Spleen (tissue), 11 donors: ENCODE results near the gene ARHGAP5. TPM values are rescaled to one million over a fixed set of nuclear protein-coding genes. Genes with fewer than 3 reads are reported as not detected.

ENCODE experiments used
- DNase-seq: peaks from one replicate; pipeline ENCODE4 v3.0.0-alpha.2; 2020
- H3K27ac ChIP-seq, 8 donors: fragments of 200-600 bp; sonication (generic) in 7 of 8; 1 replicate in 4 of 8; 2 replicates in 4 of 8; pipeline versions ENCODE4 v1.5.0 to v1.8.0; 2016 to 2021; ENCODE audit warnings: inconsistent platforms in 4 of 8, mild to moderate bottlenecking in 4 of 8, moderate library complexity in 1 of 8
- H3K27me3 ChIP-seq, 7 donors: fragments of 200-600 bp; sonication (generic) in 6 of 7; replicated peaks in 1 of 7; 1 replicate in 4 of 7; 2 replicates in 3 of 7; pipeline versions ENCODE4 v1.5.0 to v1.8.0; 2016 to 2021; ENCODE audit warnings: inconsistent platforms in 3 of 7, mild to moderate bottlenecking in 1 of 7
- H3K36me3 ChIP-seq, 6 donors: fragments of 200-600 bp; sonication (generic) in 5 of 6; 1 replicate in 4 of 6; 2 replicates in 2 of 6; pipeline versions ENCODE4 v1.5.0 to v1.8.0; 2016 to 2021; ENCODE audit warnings: inconsistent platforms in 2 of 6
- H3K4me1 ChIP-seq, 6 donors: fragments of 200-600 bp; sonication (generic) in 5 of 6; 1 replicate in 3 of 6; 2 replicates in 3 of 6; pipeline versions ENCODE4 v1.5.0 to v1.8.0; 2016 to 2021; ENCODE audit warnings: inconsistent platforms in 3 of 6
- H3K4me3 ChIP-seq, 8 donors: fragments of 200-600 bp; sonication (generic) in 7 of 8; 1 replicate in 4 of 8; 2 replicates in 4 of 8; pipeline versions ENCODE4 v1.5.0 to v1.8.0; 2016 to 2021; ENCODE audit warnings: inconsistent platforms in 4 of 8, mild to moderate bottlenecking in 4 of 8, moderate library complexity in 2 of 8
- H3K9me3 ChIP-seq, 8 donors: fragments of 200-600 bp; sonication (generic) in 7 of 8; 1 replicate in 4 of 8; 2 replicates in 4 of 8; pipeline versions ENCODE4 v1.5.0 to v1.8.0; 2016 to 2021; ENCODE audit warnings: inconsistent platforms in 4 of 8
- CTCF ChIP-seq, 11 experiments: fragments of 200-600 bp in 7 of 11; fragments of 450-650 bp in 4 of 11; sonication (generic) in 4 of 11; IDR thresholded peaks in 8 of 11; conservative IDR thresholded peaks in 3 of 11; 1 replicate in 7 of 11; 2 replicates in 4 of 11; pipeline versions ENCODE4 v1.4.0 to v1.8.0; 2016 to 2021; ENCODE audit warnings: antibody characterized with exemption in 11 of 11, inconsistent platforms in 4 of 11, mild to moderate bottlenecking in 1 of 11
- POLR2A ChIP-seq, 3 donors: fragments of 450-650 bp; IDR thresholded peaks; one replicate each; pipeline ENCODE4 v1.5.1; 2017; ENCODE audit warnings: antibody characterized with exemption in 3 of 3, mild to moderate bottlenecking in 1 of 3
- POLR2AphosphoS5 ChIP-seq, 3 donors: sonication (generic); formaldehyde crosslinking; IDR thresholded peaks; one replicate each; pipeline ENCODE4 v1.5.1; 2017; ENCODE audit warnings: antibody characterized with exemption in 3 of 3
- WGBS, 5 donors: extraction: QIAGEN DNeasy Blood & Tissue Kit in 3 of 5; methylation state at CpG; one replicate each; pipeline versions ENCODE4 v1.1.5 to v1.1.7; 2013 to 2018; 5-methylcytosine and 5-hydroxymethylcytosine counted together
- intact Hi-C: fragments of 100-400 bp; cut with DNase I; formaldehyde crosslinking; loops from one replicate; pipeline ENCODE4 v1.15.0; 2023; ENCODE audit warnings: low total_unique reads
- polyA plus RNA-seq, 3 donors: library from polyadenylated mRNA; stranded (reverse); fragments of 200-250 nt; gene quantifications; one replicate each; pipeline ENCODE4 v1.2.1, GENCODE V29; 2013
- total RNA-seq, 7 donors: library from RNA; depleted of rRNA in 3 of 7; stranded (reverse); fragments of >200 nt in 3 of 7; fragmentation: NEBNext Ultra II Directional in 4 of 7; extraction: Animal tissue kit (Norgen Biotek cat#: 25700) in 4 of 7; gene quantifications; one replicate each; pipeline versions ENCODE4 v1.1.0 to v1.2.1, GENCODE V29; 2016 to 2021
- donor health status: healthy with polysubstance abuse.
- donor health status: DM: no; HTN: no; CAD: no; lungs with moderate emphysema.
- donor health status: DM: no; HTN: no; CAD: no.
- donor health status: Bipolar disorder and iron deficiency.
- donor health status: healthy.
- donor health status: DM: no; HTN: no; CAD: no.
- donor health status: DM: yes; HTN: yes; CAD: no.

The ARHGAP5 gene
- total and polyA plus RNA-seq, 10 donors = 10.1 to 189 (median 109) TPM

GRCh38 chr14:32068708-32069107 lies 8.4 kb upstream of the ARHGAP5 start:
- H3K27me3 ChIP-seq = no peaks in the 10 kb centered on the region
- no peak overlapping the region for H3K4me3 ChIP-seq
- no peak for TF ChIP-seq POLR2A (IDR thresholded peaks at IDR 0.05)
- TF ChIP-seq CTCF (IDR thresholded peaks at IDR 0.05 in 8 of 11, conservative IDR thresholded peaks at IDR 0.05 in 3 of 11) = no peak
- no peak for TF ChIP-seq POLR2AphosphoS5 (IDR thresholded peaks at IDR 0.05)
- no peak overlapping the region for H3K27ac ChIP-seq
- intact Hi-C loops = no loop called here
- H3K9me3 ChIP-seq = no peaks in the 10 kb centered on the region
- H3K4me1 ChIP-seq = peaks cover 0 to 8% (median 3%) of the 10 kb centered on the region in 6 donors
- H3K36me3 ChIP-seq = no peaks in the 10 kb centered on the region
- WGBS, 5 donors = 71 to 90% (median 83%) methylated on average over 2 of the region's 2 CpGs
- no peak for DNase-seq

- Histone ChIP-seq H3K4me3 (no peak overlapping the region), H3K27me3 (no peaks in the 10 kb centered on the region), H3K9me3 (no peaks in the 10 kb centered on the region), H3K36me3 (no peaks in the 10 kb centered on the region), H3K4me1 (peaks cover 0 to 24% (median 10%) of the 10 kb centered on the region in 6 donors), H3K27ac (no peak overlapping the region)
- TF ChIP-seq POLR2A (IDR thresholded peaks at IDR 0.05) (no peak), CTCF (IDR thresholded peaks at IDR 0.05 in 8 of 11, conservative IDR thresholded peaks at IDR 0.05 in 3 of 11) (no peak), POLR2AphosphoS5 (IDR thresholded peaks at IDR 0.05) (no peak)
- intact Hi-C loops = loop anchor here (5.0 kb wide), 1 partner anchor 182 kb away; no protein-coding TSS in a partner anchor
- DNase-seq = no peak
- 88 to 99% (median 95%) methylated on average over 3 of the region's 3 CpGs for WGBS, 5 donors
These were observed 6.8 kb upstream of the ARHGAP5 start for GRCh38 chr14:32070282-32070681.

- 84 to 97% (median 91%) methylated on average over 1 of the region's 1 CpG for WGBS, 5 donors
- H3K36me3 ChIP-seq = no peaks in the 10 kb centered on the region
- intact Hi-C loops = loop anchor here (5.0 kb wide), 1 partner anchor 180 kb away; no protein-coding TSS in a partner anchor
- DNase-seq = no peak
- no peak overlapping the region for H3K27ac ChIP-seq
- H3K4me3 ChIP-seq = no peak overlapping the region
- no peak for TF ChIP-seq POLR2AphosphoS5 (IDR thresholded peaks at IDR 0.05)
- TF ChIP-seq CTCF (IDR thresholded peaks at IDR 0.05 in 8 of 11, conservative IDR thresholded peaks at IDR 0.05 in 3 of 11) = no peak
- no peak for TF ChIP-seq POLR2A (IDR thresholded peaks at IDR 0.05)
- no peaks in the 10 kb centered on the region for H3K9me3 ChIP-seq
- H3K4me1 ChIP-seq = peaks cover 0 to 32% (median 16%) of the 10 kb centered on the region in 6 donors
- no peaks in the 10 kb centered on the region for H3K27me3 ChIP-seq
These were observed 4.4 kb upstream of the ARHGAP5 start for GRCh38 chr14:32072676-32073075.

- H3K27me3 ChIP-seq = no peaks in the 10 kb centered on the region
- peaks cover 0 to 40% (median 20%) of the 10 kb centered on the region in 6 donors for H3K4me1 ChIP-seq
- 85 to 92% (median 89%) methylated on average over 6 of the region's 6 CpGs for WGBS, 5 donors
- TF ChIP-seq CTCF (IDR thresholded peaks at IDR 0.05 in 8 of 11, conservative IDR thresholded peaks at IDR 0.05 in 3 of 11) (peak; percentile 58 to 86 (median 77)), POLR2AphosphoS5 (IDR thresholded peaks at IDR 0.05) (no peak)
- intact Hi-C loops = loop anchor here (5.0 kb wide), 1 partner anchor 179 kb away; no protein-coding TSS in a partner anchor
- no peaks in the 10 kb centered on the region for H3K9me3 ChIP-seq
- H3K4me3 ChIP-seq = no peak overlapping the region
- H3K36me3 ChIP-seq = no peaks in the 10 kb centered on the region
- DNase-seq = no peak
- H3K27ac ChIP-seq = peak overlapping the region in 4 of 8 donors; percentile 93 to 97 (median 95)
These were observed 3.4 kb upstream of the ARHGAP5 start for GRCh38 chr14:32073537-32074189.
